SK-N-MC (cell line): Measurements from ENCODE around the gene ZCCHC10.

Experiments used
- EZH2 ChIP-seq: fragments of 200-600 bp; sonication (generic); IDR thresholded peaks from one replicate; pipeline ENCODE4 v1.6.1; 2017; ENCODE audit warnings: antibody characterized with exemption
- FOXP2 ChIP-seq: optimal IDR thresholded peaks from 2 replicates; pipeline ENCODE3; 2011; ENCODE audit warnings: mild to moderate bottlenecking, moderate library complexity; ENCODE audit not compliant: insufficient read depth; ENCODE audit errors: extremely low read length, control extremely low read depth
- POLR2AphosphoS5 ChIP-seq: IDR thresholded peaks from 2 replicates; pipeline ENCODE4 v1.6.1; 2012; ENCODE audit warnings: mild to moderate bottlenecking, low read depth, low read length, borderline replicate concordance

DNA sequence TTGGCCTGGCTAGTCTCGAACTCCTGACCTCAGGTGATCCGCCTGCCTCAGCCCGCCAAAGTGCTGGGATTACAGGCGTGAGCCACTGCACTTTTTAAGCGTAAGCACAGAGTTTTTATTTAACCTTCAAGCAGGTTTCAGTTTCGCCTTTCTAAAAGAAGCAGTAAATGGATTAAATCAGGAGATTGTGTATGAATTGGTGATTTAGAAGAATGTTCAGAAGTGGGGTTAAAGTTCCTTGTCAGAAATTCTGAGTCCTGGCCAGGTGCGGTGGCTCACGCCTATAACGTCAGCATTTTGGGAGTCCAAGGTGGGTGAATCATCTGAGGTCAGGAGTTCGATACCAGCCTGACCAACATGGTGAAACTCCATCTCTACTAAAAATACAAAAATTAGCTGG, 37.6 kb upstream of the ZCCHC10 start:
- TF ChIP-seq EZH2 (no peak), POLR2AphosphoS5 (no peak), FOXP2 (no peak)
